ENCODE measurements around the gene RSKR.

RSKR gene

GRCh38 chr17:28585851-28586250, 28.1 kb downstream of the RSKR start:
- no peak for DNase-seq (ENCODE audit: low read depth)
- TF ChIP-seq, protein P1, sequence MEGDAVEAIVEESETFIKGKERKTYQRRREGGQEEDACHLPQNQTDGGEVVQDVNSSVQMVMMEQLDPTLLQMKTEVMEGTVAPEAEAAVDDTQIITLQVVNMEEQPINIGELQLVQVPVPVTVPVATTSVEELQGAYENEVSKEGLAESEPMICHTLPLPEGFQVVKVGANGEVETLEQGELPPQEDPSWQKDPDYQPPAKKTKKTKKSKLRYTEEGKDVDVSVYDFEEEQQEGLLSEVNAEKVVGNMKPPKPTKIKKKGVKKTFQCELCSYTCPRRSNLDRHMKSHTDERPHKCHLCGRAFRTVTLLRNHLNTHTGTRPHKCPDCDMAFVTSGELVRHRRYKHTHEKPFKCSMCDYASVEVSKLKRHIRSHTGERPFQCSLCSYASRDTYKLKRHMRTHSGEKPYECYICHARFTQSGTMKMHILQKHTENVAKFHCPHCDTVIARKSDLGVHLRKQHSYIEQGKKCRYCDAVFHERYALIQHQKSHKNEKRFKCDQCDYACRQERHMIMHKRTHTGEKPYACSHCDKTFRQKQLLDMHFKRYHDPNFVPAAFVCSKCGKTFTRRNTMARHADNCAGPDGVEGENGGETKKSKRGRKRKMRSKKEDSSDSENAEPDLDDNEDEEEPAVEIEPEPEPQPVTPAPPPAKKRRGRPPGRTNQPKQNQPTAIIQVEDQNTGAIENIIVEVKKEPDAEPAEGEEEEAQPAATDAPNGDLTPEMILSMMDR (IDR thresholded peaks at IDR 0.05; ENCODE audit: control insufficient read depth, extremely low read depth, insufficient read depth): no peak
- H3K4me3 ChIP-seq (ENCODE audit: low read depth, low read length): no peak overlapping the region

- TF ChIP-seq, protein P1 (IDR thresholded peaks at IDR 0.05; ENCODE audit: control insufficient read depth, extremely low read depth, insufficient read depth): no peak
- no peak overlapping the region for H3K4me3 ChIP-seq (ENCODE audit: low read depth, low read length)
- DNase-seq (ENCODE audit: low read depth): no peak
These were observed 29.6 kb downstream of the RSKR start for GRCh38 chr17:28584434-28584833.

DNA sequence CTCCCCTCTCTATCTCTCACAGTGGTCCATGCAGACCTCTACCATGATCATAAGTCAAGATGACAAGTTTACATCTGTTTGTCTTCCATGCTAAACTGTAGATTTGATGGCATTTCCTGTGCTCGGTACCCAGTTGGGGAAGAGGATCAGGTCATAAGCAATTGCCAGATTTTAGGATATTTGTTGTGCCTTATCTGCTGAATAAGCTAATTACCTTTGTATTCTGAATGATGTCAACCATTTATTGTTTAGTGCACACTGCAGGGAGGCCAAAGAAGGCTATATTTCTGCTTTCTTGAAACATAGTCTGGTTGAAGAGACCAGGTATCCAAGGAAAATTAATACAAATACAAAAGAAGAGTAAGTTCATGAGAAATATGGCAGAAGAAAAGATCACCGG, 31.5 kb downstream of the RSKR start:
- no peak overlapping the region for H3K4me3 ChIP-seq (ENCODE audit: low read depth, low read length)
- no peak for DNase-seq (ENCODE audit: low read depth)
- TF ChIP-seq, protein P1 (IDR thresholded peaks at IDR 0.05; ENCODE audit: control insufficient read depth, extremely low read depth, insufficient read depth): no peak

- TF ChIP-seq, protein P1 (IDR thresholded peaks at IDR 0.05; ENCODE audit: control insufficient read depth, extremely low read depth, insufficient read depth): no peak
- no peak for DNase-seq (ENCODE audit: low read depth)
- H3K4me3 ChIP-seq (ENCODE audit: low read depth, low read length): no peak overlapping the region
These were observed 33.0 kb downstream of the RSKR start for GRCh38 chr17:28580959-28581358.

GRCh38 chr17:28579526-28579925, 34.5 kb downstream of the RSKR start:
- no peak overlapping the region for H3K4me3 ChIP-seq (ENCODE audit: low read depth, low read length)
- TF ChIP-seq, protein P1 (IDR thresholded peaks at IDR 0.05; ENCODE audit: control insufficient read depth, extremely low read depth, insufficient read depth): no peak
- no peak for DNase-seq (ENCODE audit: low read depth)

DNA sequence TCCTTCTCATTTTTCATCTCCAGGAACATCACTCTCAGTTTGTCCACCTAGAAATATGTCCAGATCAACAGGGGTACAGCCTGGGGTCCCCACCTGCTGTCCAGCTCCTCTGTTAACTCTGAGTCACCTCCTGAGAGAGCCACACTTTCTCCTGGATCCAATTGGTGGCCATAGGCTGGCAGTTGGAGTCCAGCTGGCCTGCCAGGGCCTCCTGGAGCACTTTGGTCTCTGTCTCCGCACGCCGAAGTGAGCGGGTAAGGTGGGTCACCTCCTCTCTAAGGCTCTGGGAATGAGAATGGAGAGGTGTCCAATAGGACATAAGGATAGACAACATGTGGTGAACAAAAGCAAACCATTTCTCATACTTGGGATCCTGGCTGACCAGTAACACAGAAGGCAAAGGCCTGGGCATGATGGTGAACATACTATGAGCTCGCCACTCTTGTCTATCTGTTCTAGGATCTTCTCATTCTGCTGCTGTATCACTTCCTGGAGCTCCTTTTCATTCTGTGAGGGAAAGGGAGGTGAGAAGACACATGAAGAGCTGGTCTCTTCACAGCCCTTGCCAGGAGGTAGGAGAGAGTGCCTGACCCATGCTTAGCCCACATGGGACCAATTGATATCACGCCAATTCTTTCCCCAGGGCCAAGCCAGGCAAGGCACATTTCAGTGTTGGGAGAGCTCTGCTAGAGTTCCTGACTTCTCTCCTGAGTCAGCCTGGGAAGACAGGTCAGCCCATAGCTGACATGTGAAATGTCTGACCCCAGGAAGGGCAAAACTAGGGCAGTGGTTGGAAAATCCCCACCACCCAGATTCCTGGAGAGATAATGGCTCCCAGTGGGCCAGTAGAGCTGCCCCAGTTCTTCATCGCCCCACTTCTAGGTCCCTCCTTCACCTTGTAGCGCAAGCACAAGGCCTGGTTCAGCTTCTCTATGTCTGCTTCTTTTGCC, 35.5 kb downstream of the RSKR start:
- no peak for DNase-seq (ENCODE audit: low read depth)
- no peak overlapping the region for H3K4me3 ChIP-seq (ENCODE audit: low read depth, low read length)
- TF ChIP-seq, protein P1 (IDR thresholded peaks at IDR 0.05; ENCODE audit: control insufficient read depth, extremely low read depth, insufficient read depth): no peak

- no peak overlapping the region for H3K4me3 ChIP-seq (ENCODE audit: low read depth, low read length)
- no peak for DNase-seq (ENCODE audit: low read depth)
- TF ChIP-seq, protein P1 (IDR thresholded peaks at IDR 0.05; ENCODE audit: control insufficient read depth, extremely low read depth, insufficient read depth): no peak
These were observed 36.5 kb downstream of the RSKR start for GRCh38 chr17:28577466-28577824.

All from LNCaP clone FGC (cell line).